Stomach smooth muscle (tissue), 2 donors: ENCODE measurements around the gene ERG.

Source experiments
- H3K27ac ChIP-seq: one replicate; pipeline ENCODE4 v1.7.0; 2013; ENCODE audit warnings: mild to moderate bottlenecking, low read length, inconsistent platforms
- H3K27me3 ChIP-seq, 2 donors: one replicate each; pipeline ENCODE4 v1.7.0; 2013; ENCODE audit warnings: low read length in 2 of 2; ENCODE audit not compliant: insufficient read depth in 2 of 2, control insufficient read depth in 1 of 2
- H3K36me3 ChIP-seq, 2 donors: one replicate each; pipeline ENCODE4 v1.7.0; 2013; ENCODE audit warnings: low read length in 2 of 2; ENCODE audit not compliant: control insufficient read depth in 2 of 2, insufficient read depth in 2 of 2
- H3K4me1 ChIP-seq: one replicate; pipeline ENCODE4 v1.7.0; 2013; ENCODE audit warnings: low read length; ENCODE audit not compliant: control insufficient read depth, insufficient read depth
- H3K4me3 ChIP-seq, 2 donors: one replicate each; pipeline ENCODE4 v1.7.0; 2013; ENCODE audit warnings: low read length in 2 of 2
- H3K9ac ChIP-seq, 2 donors: one replicate each; pipeline ENCODE4 v1.7.0; 2013; ENCODE audit warnings: low read length in 2 of 2, mild to moderate bottlenecking in 1 of 2
- H3K9me3 ChIP-seq, 2 donors: one replicate each; pipeline ENCODE4 v1.7.0; 2013; ENCODE audit warnings: low read length in 2 of 2; ENCODE audit not compliant: control insufficient read depth in 2 of 2
- donor health status: healthy.
- donor health status: Pancreatic carcinoma.

ERG gene

DNA sequence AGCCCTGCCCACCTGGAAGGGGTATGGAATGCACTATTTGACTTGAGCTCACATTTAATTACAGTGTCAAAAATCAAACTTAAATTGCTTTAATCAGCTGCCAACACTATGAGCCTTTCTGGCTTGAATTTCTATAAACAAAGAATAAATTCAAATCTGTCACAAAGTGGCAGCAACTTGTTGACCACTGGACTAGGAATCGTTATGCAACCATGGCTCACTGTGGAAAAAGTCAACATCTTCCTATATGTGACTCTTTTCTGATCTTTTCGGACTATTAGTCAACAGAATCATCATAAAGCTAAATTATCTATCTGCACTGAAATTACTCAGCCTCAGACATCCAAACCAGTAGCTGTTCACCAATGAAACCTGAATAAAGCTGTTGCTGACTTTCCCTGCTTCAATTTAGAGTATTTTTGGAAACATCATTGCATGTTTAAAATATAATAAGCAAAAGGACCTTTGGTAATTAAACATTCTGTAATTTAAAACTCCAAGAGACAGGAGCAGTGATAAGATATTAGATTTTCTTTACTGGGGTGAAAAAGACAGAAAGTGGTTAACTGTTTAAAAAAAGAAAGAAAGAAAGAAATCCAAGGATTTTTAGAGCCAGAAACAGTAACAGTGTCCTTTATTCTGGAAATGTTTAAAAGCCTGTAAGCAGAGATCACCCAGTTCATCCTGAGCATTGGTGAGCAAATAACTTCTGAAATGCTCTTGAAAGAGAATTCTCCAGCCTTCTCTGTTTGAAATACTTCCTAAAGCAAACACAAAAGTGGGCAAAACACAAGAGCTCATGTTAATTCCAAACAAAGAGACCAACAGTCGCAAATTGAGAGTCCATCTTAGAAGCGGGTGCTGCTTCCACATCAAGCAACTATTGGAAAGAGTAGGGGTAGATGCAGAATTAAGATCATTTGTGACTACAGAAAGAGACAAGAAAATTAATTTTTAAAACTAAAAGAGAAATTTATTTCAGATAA, 26.2 kb upstream of the ERG start:
- Histone ChIP-seq H3K4me3 (no peak overlapping the region), H3K9ac (no peak overlapping the region), H3K9me3 (no peaks in the 10 kb centered on the region), H3K4me1 (no peaks in the 10 kb centered on the region), H3K27me3 (peaks cover 0 to 2% of the 10 kb centered on the region in 2 donors), H3K36me3 (no peaks in the 10 kb centered on the region), H3K27ac (no peak overlapping the region)

DNA sequence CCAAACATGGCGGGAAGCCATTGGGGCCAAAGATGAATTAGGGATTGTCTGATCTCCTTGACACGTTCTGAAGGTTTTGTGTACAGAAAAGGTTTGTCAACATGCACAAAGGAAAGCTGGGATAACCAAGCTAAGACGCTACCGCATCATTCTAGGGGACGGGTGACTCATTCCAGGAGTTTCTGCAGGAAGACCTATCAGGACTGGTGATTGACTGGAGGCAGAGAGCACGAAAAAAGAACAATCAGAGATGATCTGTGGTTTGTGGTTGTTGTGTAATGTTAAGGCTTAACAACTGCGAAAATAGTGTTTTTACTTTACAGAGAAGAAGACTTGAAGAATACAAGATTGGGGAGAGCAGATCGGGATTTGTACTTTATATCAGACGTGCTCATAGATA, 22.2 kb upstream of the ERG start:
- Histone ChIP-seq H3K36me3 (no peaks in the 10 kb centered on the region), H3K4me3 (no peak overlapping the region), H3K27ac (no peak overlapping the region), H3K9ac (no peak overlapping the region), H3K9me3 (no peaks in the 10 kb centered on the region), H3K4me1 (no peaks in the 10 kb centered on the region), H3K27me3 (no peaks in the 10 kb centered on the region)

- Histone ChIP-seq H3K9me3 (no peaks in the 10 kb centered on the region), H3K27ac (no peak overlapping the region), H3K36me3 (no peaks in the 10 kb centered on the region), H3K27me3 (no peaks in the 10 kb centered on the region), H3K4me3 (no peak overlapping the region), H3K4me1 (no peaks in the 10 kb centered on the region), H3K9ac (no peak overlapping the region)
Measured at GRCh38 chr21:38511662-38512243, 13.5 kb upstream of the ERG start.

DNA sequence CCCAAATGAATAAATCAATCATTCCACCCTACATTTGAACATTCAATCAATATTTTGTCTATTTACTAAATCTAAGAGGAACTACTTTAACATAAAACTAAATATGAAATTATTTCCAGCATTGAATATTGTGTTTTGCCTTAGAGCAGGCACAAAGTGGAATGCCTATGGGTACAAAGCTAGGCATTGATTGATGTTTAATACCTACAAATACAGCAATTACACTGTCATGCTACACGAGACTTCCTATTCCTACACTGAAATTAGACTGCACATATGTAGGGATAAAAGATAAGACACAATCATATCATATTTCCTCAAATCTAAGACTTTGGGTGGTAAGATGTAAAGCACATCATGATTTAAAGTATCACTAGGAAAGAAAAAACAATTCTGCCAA, 12.9 kb upstream of the ERG start:
- no peak overlapping the region for H3K9ac ChIP-seq
- H3K4me1 ChIP-seq: no peaks in the 10 kb centered on the region
- no peaks in the 10 kb centered on the region for H3K27me3 ChIP-seq
- no peaks in the 10 kb centered on the region for H3K36me3 ChIP-seq
- H3K4me3 ChIP-seq: no peak overlapping the region
- H3K9me3 ChIP-seq: no peaks in the 10 kb centered on the region
- H3K27ac ChIP-seq: no peak overlapping the region

DNA sequence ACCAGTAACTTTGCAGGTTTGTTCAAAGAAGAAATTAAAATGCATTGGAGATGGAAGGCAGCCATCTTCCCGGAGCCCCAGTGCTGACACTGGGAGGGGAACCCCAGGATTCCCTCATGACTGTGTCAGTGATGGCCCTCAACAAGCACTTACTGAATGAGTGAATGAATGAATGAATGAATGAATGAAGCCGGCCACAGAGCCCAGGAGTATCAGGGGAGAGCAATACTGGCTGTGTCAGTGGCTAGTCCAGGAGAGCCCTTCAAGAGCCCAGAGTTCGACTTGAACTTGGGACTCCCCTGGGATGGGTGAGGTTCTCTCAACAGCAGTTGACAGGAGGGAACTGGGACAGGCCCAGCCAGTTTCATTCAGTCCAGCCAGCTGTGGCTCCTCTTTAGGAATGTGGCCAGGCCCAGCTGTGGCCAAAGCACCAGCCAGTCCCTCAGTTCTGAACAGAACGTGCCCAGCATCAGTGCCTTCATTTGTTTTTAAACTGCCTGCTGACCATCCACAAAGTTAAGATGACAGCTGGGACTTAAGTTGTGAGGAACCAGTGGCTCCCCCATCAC, 9.2 kb upstream of the ERG start:
- Histone ChIP-seq H3K27me3 (no peaks in the 10 kb centered on the region), H3K9me3 (no peaks in the 10 kb centered on the region), H3K9ac (no peak overlapping the region), H3K4me3 (no peak overlapping the region), H3K4me1 (no peaks in the 10 kb centered on the region), H3K36me3 (no peaks in the 10 kb centered on the region), H3K27ac (no peak overlapping the region)

DNA sequence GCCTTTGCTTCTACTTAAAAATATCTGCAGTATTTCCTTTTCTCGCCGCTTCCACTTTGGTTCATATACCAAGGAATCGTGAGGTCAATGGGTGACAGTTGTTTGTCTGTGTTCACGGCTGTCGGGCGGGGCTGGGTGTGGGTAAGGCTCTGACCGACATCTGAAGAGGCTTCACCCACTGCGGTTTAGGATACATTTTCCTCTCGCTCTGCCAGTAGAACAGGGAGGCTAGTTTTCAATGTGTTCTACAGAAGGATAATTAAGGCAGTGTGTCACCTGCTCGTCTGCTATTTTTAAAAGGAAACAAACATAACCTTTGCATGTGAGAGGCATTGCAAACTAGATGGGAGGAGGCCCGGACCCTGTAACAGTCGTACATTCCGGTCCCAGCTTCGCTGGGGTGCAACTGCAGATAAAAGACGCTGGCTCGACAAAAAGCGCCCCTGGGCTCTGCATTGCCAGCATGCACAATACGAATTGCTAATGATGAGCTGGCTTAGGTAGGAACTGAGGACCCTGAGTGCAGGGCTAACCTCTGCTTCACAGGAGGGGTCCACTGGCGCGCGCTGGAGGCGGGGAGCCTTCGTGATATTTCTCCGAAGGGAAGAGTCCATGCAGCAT, 8.5 kb upstream of the ERG start:
- Histone ChIP-seq H3K4me1 (no peaks in the 10 kb centered on the region), H3K36me3 (no peaks in the 10 kb centered on the region), H3K27ac (no peak overlapping the region), H3K9ac (no peak overlapping the region), H3K4me3 (no peak overlapping the region), H3K27me3 (no peaks in the 10 kb centered on the region), H3K9me3 (no peaks in the 10 kb centered on the region)

- Histone ChIP-seq H3K4me1 (no peaks in the 10 kb centered on the region), H3K4me3 (no peak overlapping the region), H3K36me3 (no peaks in the 10 kb centered on the region), H3K9me3 (no peaks in the 10 kb centered on the region), H3K27ac (no peak overlapping the region), H3K27me3 (no peaks in the 10 kb centered on the region), H3K9ac (no peak overlapping the region)
Measured at GRCh38 chr21:38505654-38506523, 7.6 kb upstream of the ERG start.

- H3K27ac ChIP-seq: no peak overlapping the region
- peak overlapping the region in 1 of 2 donors; percentile 32 for H3K4me3 ChIP-seq
- H3K9me3 ChIP-seq: no peaks in the 10 kb centered on the region
- H3K27me3 ChIP-seq: no peaks in the 10 kb centered on the region
- no peaks in the 10 kb centered on the region for H3K4me1 ChIP-seq
- H3K9ac ChIP-seq: no peak overlapping the region
- H3K36me3 ChIP-seq: no peaks in the 10 kb centered on the region
Measured at GRCh38 chr21:38504066-38504465, 5.8 kb upstream of the ERG start.

GRCh38 chr21:38503583-38503982, 5.3 kb upstream of the ERG start:
- no peak overlapping the region for H3K9ac ChIP-seq
- H3K9me3 ChIP-seq: no peaks in the 10 kb centered on the region
- no peaks in the 10 kb centered on the region for H3K27me3 ChIP-seq
- H3K27ac ChIP-seq: no peak overlapping the region
- peak overlapping the region in 1 of 2 donors; percentile 32 for H3K4me3 ChIP-seq
- H3K36me3 ChIP-seq: no peaks in the 10 kb centered on the region
- no peaks in the 10 kb centered on the region for H3K4me1 ChIP-seq

- no peaks in the 10 kb centered on the region for H3K4me1 ChIP-seq
- H3K4me3 ChIP-seq: no peak overlapping the region
- no peak overlapping the region for H3K27ac ChIP-seq
- H3K27me3 ChIP-seq: no peaks in the 10 kb centered on the region
- no peaks in the 10 kb centered on the region for H3K9me3 ChIP-seq
- H3K9ac ChIP-seq: no peak overlapping the region
- no peaks in the 10 kb centered on the region for H3K36me3 ChIP-seq
Measured at GRCh38 chr21:38500073-38500472, 1.8 kb upstream of the ERG start.
